Activated T-cell treated with anti-CD3 and anti-CD28 coated beads, Interleukin-2, amount 50 U/mL, for 48 hours (primary cell): Measurements from ENCODE around the gene SMYD1.

Source experiments
- DNase-seq, 2 experiments: peaks; one replicate each; pipeline ENCODE4 v3.0.0-alpha.2; 2020

The SMYD1 gene

DNA sequence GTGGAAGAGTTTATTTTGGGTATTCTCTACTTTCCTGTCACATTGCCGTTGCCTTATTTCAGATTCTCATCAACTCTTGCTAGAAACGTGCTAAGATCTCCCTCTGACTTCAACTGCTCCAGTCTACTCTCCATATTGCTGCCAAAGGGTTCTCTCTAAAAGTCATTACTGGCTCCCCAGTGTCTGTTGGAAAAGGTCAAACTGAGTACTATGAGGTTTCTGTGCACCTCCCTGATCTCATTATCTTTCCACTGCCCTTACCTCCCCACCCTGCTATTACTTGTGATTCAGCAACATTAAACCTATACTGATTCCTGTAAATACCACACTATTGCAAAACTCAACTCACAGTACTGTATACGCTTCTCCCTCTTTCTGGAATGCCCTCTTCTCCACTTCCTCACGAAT lies 10.2 kb upstream of the SMYD1 start:
- DNase-seq, result no peak

DNA sequence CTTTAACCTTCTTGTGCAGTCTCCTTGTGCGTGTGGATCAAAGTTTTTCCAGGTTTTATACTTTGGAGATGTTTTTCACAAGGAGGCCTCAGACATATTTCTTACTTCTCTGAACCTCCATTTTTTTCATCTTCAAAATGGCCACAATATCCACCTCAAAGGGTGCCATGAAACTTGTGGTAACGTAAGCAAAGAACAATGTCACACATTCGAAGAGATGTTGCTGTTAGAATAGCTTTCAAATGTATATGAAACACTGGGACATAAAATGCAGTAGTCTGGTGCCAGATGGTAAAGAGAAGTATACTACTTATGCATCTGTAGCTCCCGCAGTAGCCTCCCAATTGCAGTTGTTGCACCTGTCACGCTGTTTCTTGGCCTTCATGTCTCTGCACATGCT lies 9.4 kb upstream of the SMYD1 start:
- DNase-seq, result no peak

DNA sequence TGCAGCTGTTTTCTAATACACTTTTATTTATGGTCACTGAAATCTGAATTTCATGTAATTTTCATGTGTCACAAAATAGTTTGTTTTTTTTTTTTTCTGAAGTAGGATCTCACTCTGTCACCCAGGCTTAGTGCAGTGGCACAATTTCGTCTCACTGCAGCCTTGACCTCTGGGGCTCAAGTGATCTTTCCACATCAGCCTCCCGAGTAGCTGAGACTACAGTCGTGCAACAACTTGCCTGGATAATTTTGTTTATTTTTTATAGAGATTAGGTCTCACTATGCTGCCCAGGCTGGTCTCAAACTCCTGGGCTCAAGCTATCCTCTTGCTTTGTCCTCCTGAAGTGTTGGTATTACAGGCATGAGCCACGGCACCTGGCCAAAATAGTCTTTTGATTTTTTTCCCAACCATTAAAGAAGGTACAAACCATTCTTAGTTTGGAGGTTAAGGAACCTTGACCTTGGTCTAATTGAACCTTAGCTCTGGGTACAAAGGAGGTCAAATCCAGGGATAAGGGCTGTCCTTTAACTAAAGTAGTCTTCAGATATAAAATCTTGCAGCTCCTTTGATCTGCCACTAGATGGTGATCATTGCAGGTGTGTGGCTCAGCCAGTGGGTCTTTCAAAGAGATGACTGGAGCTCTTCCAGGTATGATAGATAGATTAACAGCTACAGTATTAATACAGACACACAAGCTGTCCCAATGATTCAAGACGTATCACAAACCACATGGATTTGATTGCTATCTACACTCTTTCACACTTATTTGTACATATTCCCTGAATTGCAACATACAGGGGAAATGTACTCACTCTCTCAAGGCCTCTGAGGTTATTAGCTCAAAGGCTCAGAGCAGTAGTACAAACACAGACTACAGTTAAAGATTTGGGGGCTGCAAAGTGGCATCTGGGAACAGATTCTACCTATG lies 7.4 kb upstream of the SMYD1 start:
- no peak for DNase-seq

DNA sequence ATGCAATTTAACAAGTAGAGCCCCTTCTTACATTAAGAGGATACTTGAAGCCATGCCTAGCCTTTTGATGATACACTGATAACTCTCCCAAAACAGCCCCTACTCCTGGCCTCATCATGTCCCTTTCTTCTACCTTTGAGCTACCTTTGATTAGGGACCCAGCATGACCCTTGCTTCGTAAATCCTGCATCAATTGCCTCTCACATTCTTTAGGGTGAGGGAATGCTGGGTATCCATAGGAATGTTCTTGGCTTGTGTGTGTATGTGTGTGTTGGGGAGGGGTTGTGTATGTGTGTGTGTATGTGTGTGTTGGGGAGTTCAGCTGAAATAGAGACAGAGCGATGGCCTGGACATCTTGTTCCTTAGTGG lies 6.7 kb upstream of the SMYD1 start:
- no peak for DNase-seq

DNA sequence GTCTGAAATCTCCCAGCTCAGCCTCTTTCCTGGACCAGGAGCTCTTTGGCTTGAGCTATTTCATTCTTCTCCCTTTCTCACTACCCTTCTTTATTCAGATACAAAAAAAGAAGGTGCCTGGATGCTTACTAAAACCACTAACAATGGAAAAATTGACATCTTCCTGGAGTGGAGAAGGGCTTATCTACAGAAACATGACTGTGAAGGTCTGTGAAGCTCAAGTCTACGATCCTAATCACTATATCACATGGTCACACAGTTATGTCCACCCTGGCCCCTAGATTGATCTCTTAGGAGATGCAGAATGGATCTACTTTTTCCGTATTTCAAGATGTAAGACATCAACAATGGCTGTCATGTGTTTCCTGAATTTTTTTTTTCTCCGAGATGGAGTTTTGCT lies 6.3 kb upstream of the SMYD1 start:
- no peak for DNase-seq

DNA sequence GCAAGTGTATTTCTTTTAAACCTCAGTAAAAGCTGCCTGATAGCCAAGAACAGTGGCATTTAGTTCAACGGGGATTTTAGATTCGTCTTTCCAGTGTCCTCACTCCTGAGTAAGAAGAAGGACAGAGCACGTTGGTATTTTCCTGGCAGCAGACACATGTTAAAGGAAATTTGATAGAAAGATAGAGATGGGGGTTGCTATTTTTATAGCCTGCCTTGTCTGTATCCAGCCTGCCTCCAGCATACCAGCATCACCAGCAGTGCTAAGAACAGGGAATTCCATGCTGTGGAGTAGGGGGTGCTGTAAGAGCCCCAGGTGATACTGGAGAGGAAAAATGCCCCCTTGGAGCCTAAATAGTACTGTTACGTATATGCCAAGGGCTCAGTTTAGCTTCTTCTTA lies 1.1 kb upstream of the SMYD1 start:
- no peak for DNase-seq

DNA sequence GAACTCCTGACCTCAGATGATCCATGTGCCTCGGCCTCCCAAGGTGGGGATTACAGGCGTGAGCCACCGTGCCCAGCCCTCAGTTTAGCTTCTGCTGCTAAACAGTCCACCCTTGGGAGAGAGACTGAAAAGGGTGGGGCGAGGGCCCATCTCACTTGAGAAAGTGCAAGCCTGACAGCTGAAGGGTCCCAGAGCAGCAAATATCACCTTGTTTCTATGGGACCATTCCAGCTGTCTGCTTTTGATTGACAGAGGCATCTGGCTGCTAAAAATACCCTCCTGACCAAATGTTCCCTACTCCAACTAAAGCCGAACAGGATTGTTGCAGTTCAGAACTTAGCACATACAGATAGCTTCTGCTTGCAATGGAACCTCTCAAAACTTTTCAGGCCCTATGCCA lies 436 bp upstream of the SMYD1 start:
- DNase-seq, result no peak

DNA sequence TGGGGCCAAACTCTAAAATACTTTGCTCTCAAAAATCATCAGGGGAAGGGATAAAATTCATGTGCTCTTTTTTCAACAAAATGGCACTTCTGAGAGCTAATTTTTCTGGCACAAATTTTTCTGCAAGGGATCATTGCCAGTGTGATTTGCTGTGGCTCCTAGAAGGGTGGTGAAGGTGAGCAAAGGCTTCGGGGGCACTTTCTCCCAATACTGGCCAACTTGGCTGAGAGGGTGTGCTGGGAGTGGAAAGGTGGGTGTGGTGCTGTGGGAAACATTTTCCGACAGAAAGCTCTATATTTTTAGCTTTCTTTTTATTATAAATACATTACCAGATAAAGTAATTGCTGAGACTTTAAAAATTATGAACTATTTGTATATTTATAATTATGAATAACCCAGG lies 419 bp downstream of the SMYD1 start:
- DNase-seq, result no peak

DNA sequence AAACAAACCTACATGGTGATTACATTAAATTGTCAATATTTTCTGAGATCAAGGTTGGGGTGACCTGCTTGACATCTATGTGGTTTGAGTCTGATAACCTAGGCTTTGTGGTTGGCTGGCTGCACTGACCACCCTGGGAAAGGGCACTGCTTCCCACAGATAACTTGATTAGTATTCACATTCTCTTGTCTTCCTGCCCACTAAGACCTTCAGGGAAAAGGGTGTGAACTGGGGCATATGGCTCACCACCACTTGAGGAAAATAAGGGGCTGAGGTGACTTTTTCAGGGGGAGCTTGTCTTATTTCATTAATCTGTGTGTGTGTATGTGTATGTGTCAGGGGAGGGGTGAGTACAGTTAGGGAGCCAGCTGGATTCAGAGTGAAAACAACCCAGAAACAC lies 1.5 kb downstream of the SMYD1 start:
- no peak for DNase-seq

DNA sequence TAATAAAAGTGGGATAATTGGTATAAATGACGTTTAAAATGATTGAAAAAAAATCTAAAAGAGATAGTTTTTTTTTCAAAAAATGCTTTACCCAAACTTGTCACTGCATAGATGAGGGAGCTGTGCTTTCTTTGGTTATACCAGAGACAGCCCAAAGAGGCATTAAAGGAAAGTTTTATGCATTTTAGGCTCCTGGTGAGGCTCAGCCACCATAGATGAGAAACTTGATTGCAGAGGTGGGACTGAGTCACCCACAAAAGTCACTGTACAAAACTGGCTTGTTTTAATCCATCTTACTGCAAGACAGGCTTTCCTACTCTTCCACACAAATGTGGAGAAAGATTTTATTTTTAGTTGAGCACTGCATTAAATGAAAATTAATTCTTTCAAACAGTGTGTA lies 2.4 kb downstream of the SMYD1 start:
- no peak for DNase-seq

DNA sequence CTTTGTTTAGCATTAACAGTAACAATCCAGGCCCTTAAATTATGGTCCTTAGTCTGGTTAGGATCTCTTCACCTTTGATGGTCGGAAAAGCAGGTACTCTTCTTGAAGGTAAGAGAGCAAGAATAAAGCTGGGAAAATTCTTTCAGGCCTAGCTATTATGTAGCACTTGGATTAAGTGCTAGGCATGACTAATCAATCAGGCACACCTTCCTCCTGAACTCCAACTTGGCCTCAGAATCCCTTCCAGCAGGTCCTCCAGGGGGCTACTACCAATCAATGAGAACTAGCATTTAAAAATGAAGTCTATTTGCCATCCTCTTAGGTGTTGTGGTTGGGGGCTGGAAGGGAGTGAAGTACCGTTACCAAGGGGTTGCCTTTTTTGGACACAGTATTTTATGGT lies 3.7 kb downstream of the SMYD1 start:
- no peak for DNase-seq

DNA sequence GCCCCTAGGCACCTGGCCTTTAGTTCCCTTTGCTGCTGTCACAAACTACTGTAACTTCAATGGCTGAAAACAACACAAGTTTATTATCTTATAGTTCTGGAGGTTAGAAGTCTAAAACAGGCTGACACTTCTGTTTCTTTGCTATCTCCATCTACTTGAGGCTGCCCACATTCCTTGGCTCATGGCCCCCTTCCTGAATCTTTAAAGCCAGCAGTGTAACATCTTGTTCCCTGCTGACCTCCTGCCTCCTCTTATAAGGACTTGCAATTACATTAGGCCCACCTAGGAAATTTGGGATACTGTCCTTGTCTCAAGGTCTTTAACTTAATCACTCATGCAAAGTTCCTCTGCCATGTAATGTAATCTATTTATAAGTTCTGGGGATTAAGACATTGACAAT lies 6.5 kb downstream of the SMYD1 start:
- DNase-seq, result no peak

DNA sequence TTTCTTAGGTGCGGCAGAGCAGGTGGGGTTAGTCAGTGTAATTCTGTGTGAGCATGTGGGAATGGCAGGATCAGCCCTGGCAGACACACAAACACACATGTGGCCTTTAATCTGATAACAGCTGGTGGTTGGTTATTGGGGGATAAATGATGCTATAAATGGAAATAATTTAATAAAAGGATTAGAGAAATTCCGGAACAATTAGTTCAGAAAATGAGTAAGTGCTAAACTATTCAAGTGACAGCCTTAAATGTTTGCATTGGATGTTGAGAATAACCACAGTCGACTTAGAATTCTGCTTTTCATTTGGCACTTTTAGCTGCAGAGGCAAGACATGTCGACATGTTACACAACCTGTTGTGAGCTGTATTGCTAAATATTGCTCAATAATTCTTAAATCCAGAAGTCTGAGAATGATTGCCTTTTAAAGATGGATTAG lies 7.2 kb downstream of the SMYD1 start:
- no peak for DNase-seq

DNA sequence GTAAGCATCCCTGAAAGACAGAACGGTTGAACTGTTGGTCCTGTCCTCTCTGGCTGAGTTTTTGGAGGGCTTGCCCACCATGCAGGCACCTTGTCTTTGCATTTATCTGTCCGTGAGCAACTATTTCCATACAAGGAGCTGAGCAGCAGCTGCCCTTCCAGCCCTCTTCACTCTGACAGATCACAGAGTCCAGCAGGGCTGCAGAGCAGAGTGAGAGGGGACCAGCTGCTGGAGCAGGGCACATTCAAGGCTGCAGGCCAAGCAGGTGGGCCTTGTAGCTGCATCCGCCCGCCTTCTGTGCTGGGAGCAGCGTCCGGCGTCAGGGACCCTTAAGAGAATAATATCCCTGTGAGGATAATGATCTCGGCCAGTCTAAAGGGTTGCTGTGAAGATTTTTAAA lies 9.5 kb downstream of the SMYD1 start:
- no peak for DNase-seq

DNA sequence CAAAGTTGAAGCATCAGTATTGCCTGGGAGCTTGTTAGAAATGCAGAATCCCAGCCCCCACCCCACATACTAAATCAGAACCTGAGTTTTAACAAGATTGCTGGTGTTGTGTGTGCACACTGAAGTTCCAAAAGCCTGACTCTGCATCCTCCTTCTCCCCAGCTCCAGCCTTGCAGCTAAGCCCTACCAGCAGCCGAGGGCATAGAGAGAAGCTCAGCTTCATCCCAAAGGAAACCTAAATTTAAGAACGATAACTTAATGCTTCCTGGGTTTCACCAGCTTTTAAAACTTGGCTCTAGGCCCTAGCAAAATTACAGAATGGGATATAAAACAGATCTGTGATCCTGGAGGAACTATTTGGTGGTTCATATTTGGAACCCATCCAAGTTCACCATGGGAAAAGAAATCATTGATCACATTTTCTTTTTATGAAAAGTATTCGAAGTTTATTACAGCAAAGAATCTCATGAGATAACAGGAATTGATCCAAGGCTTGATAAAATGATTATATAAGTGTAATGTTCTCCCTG lies 11.1 kb downstream of the SMYD1 start:
- no peak for DNase-seq

DNA sequence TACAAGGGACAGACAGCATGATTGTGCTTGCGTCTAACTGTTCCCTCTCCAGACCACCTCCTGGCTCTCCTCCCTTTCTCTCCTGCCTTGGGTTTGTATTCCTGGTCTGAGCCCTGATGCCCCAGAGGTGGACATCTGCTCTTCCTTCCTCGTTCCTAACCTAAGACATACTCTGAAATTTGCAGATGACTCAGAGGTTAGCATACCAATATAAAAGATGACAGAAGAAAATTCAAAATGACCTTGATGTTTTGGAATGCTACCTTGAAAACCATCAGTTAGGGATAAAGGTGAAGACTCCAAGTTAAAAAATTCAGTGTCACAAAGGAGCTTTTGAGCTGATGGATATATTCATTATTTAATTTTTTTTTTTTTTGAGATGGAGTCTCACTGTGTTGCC lies 12.9 kb downstream of the SMYD1 start:
- no peak for DNase-seq

DNA sequence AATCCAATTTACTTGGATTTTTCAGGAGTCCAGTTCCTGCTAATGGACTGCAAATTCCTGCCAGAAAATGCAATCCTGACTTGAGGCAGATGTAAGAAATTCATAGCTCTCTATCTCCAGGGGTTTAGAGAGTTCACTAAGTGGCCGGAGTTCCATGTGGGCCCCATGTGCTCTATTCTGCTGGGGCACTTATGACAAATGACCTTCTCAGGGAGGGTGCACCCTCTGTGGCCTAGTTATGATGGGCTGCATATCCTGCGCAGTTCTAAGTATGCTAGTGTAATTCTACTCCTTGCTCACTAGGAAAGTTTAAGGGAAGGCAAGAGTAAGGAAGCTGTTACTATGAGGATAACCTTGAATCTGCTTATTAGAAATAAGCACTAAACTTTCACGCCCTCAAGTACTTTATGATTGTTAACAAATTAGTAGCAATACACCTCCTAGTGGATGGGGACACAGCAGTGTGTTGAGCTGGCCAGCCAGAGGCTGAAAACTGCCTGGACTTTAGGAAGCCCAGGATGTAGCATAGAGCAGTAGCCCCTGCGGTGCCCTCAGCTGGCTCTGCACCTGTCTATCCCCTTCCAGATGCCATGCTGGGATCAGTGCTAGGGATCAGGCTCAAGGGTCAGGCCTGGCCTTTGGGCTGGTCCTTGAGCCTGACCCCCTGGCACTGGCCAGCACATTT lies 14.4 kb downstream of the SMYD1 start:
- no peak for DNase-seq

DNA sequence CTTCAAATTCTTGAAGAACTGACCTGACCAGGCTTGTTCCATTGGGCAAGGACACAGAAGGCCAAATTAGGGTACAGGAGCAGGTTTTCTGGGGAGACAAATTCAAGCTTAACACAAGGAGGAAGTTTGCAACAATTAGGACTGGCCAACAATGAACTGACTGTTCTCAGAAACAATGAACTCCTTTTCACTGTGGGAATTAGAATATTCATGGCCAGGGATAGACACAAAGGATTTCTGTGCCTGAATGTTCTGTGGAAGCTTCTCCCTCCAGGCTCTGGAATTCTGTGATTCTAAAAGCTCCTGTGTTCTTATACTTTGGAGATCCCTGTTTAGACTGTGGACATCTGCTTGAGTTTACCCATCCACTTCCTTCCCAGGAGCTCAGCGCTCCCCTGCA lies 15.2 kb downstream of the SMYD1 start:
- no peak for DNase-seq

DNA sequence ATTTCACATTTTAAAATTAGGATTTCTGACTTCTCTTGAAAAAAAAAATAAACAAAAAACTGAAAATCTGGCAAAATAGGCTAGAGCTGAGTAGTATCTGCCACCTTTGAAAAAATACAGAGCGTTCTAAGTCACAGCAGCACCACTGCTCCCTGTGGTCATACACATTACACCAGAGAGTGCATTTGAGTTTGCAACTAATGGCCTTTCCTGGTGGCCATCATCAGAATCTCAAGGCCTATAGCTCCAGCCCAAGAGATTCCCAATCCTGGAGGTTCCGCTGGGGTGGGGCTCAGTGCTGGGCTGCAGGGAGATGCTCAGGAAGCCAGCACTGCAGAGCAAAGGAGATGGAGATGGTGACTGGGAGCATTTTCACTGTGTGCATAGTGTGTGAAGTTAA lies 17.5 kb downstream of the SMYD1 start:
- no peak for DNase-seq

DNA sequence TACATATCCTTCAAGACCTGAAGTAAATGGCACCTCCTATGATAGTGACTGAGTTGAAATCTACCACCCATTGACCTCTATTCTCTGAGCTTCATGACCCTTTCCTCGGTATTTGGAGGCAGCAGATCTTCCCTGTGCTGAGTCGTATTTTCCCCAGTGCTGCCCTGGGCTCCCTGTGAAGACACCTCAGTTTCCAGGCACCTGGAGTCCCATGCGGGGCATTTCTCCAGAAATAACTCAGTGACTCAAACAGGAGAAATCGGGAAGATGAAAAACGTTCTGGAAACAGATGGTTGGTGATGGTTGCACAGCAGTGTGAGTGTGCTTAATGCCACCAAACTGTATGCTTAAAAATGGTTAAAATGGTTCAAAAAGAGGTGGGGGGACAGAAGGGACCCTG lies 18.0 kb downstream of the SMYD1 start:
- no peak for DNase-seq

DNA sequence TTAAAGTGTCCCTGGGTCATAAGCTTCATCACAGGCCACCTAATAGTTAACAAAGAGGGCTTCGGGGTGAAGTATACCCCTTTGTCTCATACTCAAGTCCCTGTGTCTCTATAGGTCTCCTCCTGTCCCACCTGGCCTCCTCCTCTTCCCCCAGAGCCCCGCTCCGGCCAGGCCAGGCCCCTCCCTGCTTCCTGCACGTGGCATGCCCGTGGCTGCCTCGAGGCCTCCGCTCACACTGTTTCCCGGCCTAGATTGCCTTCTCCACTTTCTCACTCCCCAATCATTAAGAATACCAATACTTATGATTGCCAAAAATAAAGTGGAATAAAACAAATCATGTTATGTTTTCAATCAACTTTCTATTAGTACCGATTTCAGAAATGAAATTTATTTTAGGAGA lies 18.8 kb downstream of the SMYD1 start:
- DNase-seq, result no peak

DNA sequence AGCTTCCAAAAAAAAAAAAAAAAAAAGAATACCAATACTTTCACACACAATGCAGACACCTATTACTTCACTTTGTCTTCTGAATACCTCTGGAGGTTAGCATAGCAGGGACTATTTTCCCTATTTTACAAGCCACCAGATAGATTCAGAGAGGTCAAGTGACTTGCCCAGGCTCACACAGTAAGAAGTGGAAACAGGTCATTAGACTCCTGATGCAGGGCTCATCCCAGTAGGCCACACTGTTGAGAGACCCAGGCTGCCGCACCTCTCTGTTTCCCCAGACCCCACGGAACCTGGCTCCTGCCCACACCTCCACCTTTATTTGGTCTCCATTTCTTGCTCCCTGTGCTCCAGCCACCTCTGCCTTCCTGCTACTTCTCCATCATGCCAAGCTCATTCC lies 19.4 kb downstream of the SMYD1 start:
- DNase-seq, result no peak

DNA sequence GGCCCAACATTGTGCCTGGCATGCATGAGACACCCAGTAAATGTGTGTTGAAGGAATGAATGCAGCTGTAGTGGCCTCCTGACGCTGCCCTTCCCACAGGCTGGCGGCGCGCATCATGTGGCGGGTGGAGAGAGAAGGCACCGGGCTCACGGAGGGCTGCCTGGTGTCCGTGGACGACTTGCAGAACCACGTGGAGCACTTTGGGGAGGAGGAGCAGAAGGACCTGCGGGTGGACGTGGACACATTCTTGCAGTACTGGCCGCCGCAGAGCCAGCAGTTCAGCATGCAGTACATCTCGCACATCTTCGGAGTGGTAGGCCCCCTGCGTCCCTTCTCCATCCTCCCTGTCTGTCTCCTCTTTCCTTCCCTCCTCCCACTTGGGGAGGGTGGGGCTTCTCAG lies 20.1 kb downstream of the SMYD1 start:
- DNase-seq, result no peak

DNA sequence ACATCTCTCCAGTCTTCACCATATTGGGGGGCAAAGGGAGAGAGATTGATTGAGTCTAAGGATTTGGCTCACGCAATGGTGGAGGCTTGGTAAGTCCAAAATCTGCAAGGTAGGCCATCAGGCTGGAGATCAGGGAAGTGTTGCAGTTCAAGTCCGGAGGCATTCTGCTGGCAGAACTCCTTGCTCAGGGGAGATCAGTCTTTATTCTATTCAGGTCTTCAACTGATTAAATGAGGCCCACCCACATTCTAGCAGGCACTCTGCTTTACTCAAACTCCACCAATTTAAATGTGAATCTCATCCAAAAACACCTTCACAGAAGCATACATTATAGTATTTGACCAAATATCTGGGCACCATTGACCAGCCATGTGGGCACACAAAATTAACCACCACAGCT lies 21.4 kb downstream of the SMYD1 start:
- no peak for DNase-seq
